ENCODE results near the gene TMEM150B. TPM values are rescaled to one million over a fixed set of nuclear protein-coding genes. Genes with fewer than 3 reads are reported as not detected.

Gene TMEM150B
- total and polyA plus RNA-seq, 2 of the 4 experiments (the other 2 are of a cell fraction), result not detected

DNA sequence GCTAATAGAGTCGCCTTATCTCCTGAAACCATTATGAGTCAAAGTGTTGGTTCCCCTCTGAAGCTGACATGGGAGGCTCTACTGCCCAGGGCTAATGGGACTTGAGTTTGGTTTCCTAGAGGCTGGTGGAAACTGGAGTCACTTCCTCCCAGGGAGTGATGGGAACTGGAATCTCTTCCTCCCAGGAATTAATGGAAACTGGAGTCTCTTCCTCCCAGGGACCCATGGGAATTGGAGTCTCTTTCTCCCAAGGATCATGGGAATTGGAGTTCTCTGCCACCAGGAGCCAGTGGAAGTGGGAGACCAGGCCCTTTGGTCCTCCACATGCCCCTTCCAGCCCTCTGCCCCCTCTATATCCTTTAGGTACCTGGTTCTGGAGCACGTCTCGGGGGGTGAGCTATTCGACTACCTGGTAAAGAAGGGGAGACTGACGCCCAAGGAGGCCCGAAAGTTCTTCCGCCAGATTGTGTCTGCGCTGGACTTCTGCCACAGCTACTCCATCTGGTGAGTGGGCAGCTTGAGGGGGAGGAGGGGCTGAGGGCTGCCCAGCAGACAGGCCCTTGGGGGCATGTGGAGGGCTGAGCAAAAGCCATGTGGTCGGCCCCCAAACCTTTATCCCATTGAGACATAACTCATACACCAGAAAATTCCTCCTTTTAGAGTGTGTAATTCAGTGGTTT is 35.9 kb downstream of the TMEM150B start:
- Histone ChIP-seq H3K4me2 (ENCODE audit: low read depth, low read length) (no peak overlapping the region), H3K27ac (ENCODE audit: insufficient read depth, low read length) (no peak overlapping the region), H2BK20ac (ENCODE audit: low read depth, low read length) (no peak overlapping the region), H3K14ac (replicated peaks; ENCODE audit: low read depth, low read length) (no peak overlapping the region), H3K27me3 (ENCODE audit: control insufficient read depth, insufficient read depth, low read length) (no peaks in the 10 kb centered on the region), H4K20me1 (ENCODE audit: insufficient read depth, low read length) (no peaks in the 10 kb centered on the region), H3K9ac (ENCODE audit: low read depth, low read length) (no peak overlapping the region), H3K4me1 (ENCODE audit: control insufficient read depth, insufficient read depth, low read length) (peaks cover 8% of the 10 kb centered on the region), H4K5ac (ENCODE audit: low read depth, low read length) (no peak overlapping the region), H4K91ac (ENCODE audit: insufficient read depth, low read depth, low read length) (no peak overlapping the region), H3K9me3 (ENCODE audit: control insufficient read depth, insufficient read depth, low read length) (no peaks in the 10 kb centered on the region), H2BK15ac (ENCODE audit: low read depth, low read length) (no peak overlapping the region), H3K4ac (ENCODE audit: low read depth, low read length) (no peak overlapping the region), H2AFZ (replicated peaks; ENCODE audit: low read length, poor library complexity) (no peak overlapping the region), H2AK9ac (replicated peaks; ENCODE audit: low read depth, low read length, poor library complexity) (no peak overlapping the region), H3K79me1 (ENCODE audit: low read depth in 1 of 2, low read length in 2 of 2) (peaks cover 0 to 19% of the 10 kb centered on the region in 2 experiments; a peak in 1 of 4 replicates), H3K18ac (ENCODE audit: low read depth, low read length) (no peak overlapping the region), H4K8ac (ENCODE audit: low read depth in 2 of 2, low read length in 2 of 2) (no peak overlapping the region), H2BK120ac (ENCODE audit: low read depth, low read length) (no peak overlapping the region), H2AK5ac (ENCODE audit: low read depth, low read length) (no peak overlapping the region), H3K36me3 (ENCODE audit: control insufficient read depth, insufficient read depth, low read length) (peaks cover 27% of the 10 kb centered on the region), H3K9me1 (ENCODE audit: insufficient read depth, low read length) (0 out of 2 replicates have a peak, but pooled peaks cover 2% of the 10 kb centered on the region), H3K4me3 (ENCODE audit: insufficient read depth, low read depth, low read length) (no peak overlapping the region), H2BK5ac (ENCODE audit: low read depth, low read length, poor library complexity, severe bottlenecking) (no peak overlapping the region), H3K56ac (ENCODE audit: extremely low read depth, insufficient read depth, low read length) (no peak overlapping the region), H3K23ac (ENCODE audit: low read depth, low read length) (no peak overlapping the region)
- intact Hi-C loops (cut with micrococcal nuclease), result no loop called here
- ATAC-seq (ENCODE audit: low read depth) (no peak), DNase-seq (no peak)
- BruUV-seq (replicated peaks), result no TSS peak
- TF ChIP-seq MXI1 (IDR thresholded peaks at IDR 0.05; ENCODE audit: borderline replicate concordance, low read depth, low read length) (no peak), CEBPB (IDR thresholded peaks at IDR 0.05; ENCODE audit: low read depth, low read length) (no peak), RCOR1 (IDR thresholded peaks at IDR 0.05; ENCODE audit: insufficient replicate concordance, low read length) (no peak), BHLHE40 (IDR thresholded peaks at IDR 0.05; ENCODE audit: low read depth, low read length) (no peak), FOS (IDR thresholded peaks at IDR 0.05; ENCODE audit: low read depth, low read length) (no peak), RAD21 (IDR thresholded peaks at IDR 0.05; ENCODE audit: low read length) (no peak), POLR2A (IDR thresholded peaks at IDR 0.05; ENCODE audit: low read depth, low read length) (no peak), SMC3 (IDR thresholded peaks at IDR 0.05; ENCODE audit: low read depth, low read length) (no peak), USF2 (IDR thresholded peaks at IDR 0.05; ENCODE audit: low read depth, low read length) (no peak), MAFK (IDR thresholded peaks at IDR 0.05; ENCODE audit: low read depth, low read length) (no peak), MAZ (IDR thresholded peaks at IDR 0.05; ENCODE audit: borderline replicate concordance, low read depth, low read length) (no peak), ELK1 (IDR thresholded peaks at IDR 0.05; ENCODE audit: borderline replicate concordance, low read depth, low read length) (no peak), NFE2L2 (IDR thresholded peaks at IDR 0.05; ENCODE audit: low read depth, low read length) (no peak), CHD1 (IDR thresholded peaks at IDR 0.05; ENCODE audit: low read depth, low read length) (no peak), RFX5 (IDR thresholded peaks at IDR 0.05; ENCODE audit: low read depth, low read length) (no peak)
- TF ChIP-seq, protein P1, sequence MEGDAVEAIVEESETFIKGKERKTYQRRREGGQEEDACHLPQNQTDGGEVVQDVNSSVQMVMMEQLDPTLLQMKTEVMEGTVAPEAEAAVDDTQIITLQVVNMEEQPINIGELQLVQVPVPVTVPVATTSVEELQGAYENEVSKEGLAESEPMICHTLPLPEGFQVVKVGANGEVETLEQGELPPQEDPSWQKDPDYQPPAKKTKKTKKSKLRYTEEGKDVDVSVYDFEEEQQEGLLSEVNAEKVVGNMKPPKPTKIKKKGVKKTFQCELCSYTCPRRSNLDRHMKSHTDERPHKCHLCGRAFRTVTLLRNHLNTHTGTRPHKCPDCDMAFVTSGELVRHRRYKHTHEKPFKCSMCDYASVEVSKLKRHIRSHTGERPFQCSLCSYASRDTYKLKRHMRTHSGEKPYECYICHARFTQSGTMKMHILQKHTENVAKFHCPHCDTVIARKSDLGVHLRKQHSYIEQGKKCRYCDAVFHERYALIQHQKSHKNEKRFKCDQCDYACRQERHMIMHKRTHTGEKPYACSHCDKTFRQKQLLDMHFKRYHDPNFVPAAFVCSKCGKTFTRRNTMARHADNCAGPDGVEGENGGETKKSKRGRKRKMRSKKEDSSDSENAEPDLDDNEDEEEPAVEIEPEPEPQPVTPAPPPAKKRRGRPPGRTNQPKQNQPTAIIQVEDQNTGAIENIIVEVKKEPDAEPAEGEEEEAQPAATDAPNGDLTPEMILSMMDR (conservative IDR thresholded peaks at IDR 0.05; ENCODE audit: low read depth, low read length), result no peak
- in situ Hi-C loops (cut with MboI; ENCODE audit: low sequenced_read_pairs), result loop anchor here (25.0 kb wide), 1 partner anchor 348 kb away; the partner anchor contains the start of genes CCDC106, ZNF580 and ZNF581
- POLR2A ChIA-PET (ENCODE audit: unreplicated experiment), result no interaction called here
- no CpG with 5 or more reads among the region's 9 CpGs for WGBS, 2 experiments (ENCODE audit: extremely low coverage in 2 of 2, insufficient read length in 1 of 2)
- CTCF ChIA-PET, result no interaction called here
- dilution Hi-C loops (cut with HindIII; ENCODE audit: low sequenced_read_pairs, unreplicated experiment), result no loop called here

Data from IMR-90 (cell line).